ENCODE results near the gene DMAC2. TPM values are rescaled to one million over a fixed set of nuclear protein-coding genes. Genes with fewer than 3 reads are reported as not detected.
A peak's percentile ranks its signal among the peaks of the same experiment; 100 is the strongest.

The DMAC2 gene
- total and polyA plus RNA-seq, 4 donors: 25.5 to 51.7 (median 48.8) TPM

- peaks cover 0 to 3% (median 0%) of the 10 kb centered on the region in 4 donors for H3K9me3 ChIP-seq (ENCODE audit: control insufficient read depth in 4 of 4, insufficient read depth in 3 of 4, low read length in 3 of 4)
- WGBS, 2 donors: 93 to 95% methylated on average over 18 of the region's 18 CpGs
These were observed 6.5 kb downstream of the DMAC2 start for GRCh38 chr19:41433171-41433570.

DNA sequence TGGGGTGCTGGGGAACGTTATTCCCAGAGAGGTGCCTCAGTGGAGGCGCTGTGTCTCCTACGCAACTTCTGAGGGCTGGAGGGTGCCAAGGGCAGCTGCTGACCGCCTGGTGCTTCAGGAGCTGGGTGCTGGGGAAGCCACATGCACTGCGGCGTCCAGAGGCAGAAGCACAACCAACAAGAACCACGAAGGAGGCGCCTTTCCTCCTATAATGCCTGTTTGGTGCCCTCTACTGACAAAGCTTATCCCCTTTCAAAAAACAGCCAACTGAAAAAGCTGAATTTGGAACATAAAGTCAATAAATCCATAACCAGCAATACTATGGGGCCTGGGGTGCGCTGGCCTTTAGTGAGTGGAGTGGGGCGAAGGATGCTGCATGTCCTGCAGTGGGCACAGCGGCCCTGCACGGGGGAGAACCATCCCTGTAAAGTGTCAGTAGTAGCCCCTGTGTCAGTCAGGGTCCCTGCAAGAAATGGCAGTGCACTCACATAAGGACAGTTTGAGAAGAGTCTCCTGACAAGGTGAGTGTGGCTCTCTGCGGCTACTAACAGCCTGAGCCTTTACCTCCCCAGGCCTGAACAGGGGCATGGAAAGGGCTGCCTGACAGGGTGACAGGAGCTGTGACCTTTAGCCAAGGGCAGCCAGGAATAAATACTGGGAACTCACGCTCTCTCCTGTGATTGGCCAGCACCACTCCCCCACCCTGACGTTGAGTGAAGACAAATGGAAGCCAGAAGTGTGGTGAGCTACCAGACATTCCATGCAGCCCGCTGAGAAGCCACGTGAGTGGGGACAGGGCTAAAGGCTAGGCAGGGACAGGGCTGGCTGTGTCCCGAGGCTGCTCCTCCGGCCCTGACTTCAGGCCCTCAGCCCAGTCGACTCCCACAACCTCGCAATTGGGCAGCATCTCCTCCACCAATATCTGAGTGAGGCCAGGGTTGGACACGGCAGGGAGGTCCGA lies 8.0 kb downstream of the DMAC2 start:
- Histone ChIP-seq H3K4me3 (no peak overlapping the region), H3K27me3 (ENCODE audit: control insufficient read depth in 3 of 3, insufficient read depth in 3 of 3, low read length in 2 of 3) (no peaks in the 10 kb centered on the region), H3K9me3 (ENCODE audit: control insufficient read depth in 4 of 4, insufficient read depth in 3 of 4, low read length in 3 of 4) (peaks cover 0 to 3% (median 0%) of the 10 kb centered on the region in 4 donors), H3K9ac (ENCODE audit: insufficient read depth in 1 of 2, low read length in 2 of 2) (no peak overlapping the region), H3K4me1 (ENCODE audit: control insufficient read depth in 5 of 5, insufficient read depth in 5 of 5, low read length in 5 of 5) (peaks cover 0 to 16% (median 12%) of the 10 kb centered on the region in 5 donors), H3K36me3 (ENCODE audit: control insufficient read depth in 4 of 4, insufficient read depth in 4 of 4, low read length in 4 of 4) (peaks cover 0 to 26% (median 18%) of the 10 kb centered on the region in 4 donors), H3K27ac (ENCODE audit: low read depth in 1 of 2, low read length in 1 of 2) (peak overlapping the region in 1 of 2 donors; percentile 89)
- TF ChIP-seq, protein P1, sequence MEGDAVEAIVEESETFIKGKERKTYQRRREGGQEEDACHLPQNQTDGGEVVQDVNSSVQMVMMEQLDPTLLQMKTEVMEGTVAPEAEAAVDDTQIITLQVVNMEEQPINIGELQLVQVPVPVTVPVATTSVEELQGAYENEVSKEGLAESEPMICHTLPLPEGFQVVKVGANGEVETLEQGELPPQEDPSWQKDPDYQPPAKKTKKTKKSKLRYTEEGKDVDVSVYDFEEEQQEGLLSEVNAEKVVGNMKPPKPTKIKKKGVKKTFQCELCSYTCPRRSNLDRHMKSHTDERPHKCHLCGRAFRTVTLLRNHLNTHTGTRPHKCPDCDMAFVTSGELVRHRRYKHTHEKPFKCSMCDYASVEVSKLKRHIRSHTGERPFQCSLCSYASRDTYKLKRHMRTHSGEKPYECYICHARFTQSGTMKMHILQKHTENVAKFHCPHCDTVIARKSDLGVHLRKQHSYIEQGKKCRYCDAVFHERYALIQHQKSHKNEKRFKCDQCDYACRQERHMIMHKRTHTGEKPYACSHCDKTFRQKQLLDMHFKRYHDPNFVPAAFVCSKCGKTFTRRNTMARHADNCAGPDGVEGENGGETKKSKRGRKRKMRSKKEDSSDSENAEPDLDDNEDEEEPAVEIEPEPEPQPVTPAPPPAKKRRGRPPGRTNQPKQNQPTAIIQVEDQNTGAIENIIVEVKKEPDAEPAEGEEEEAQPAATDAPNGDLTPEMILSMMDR (IDR thresholded peaks at IDR 0.05; ENCODE audit: control extremely low read depth, extremely low read depth): no peak
- no peak for ATAC-seq (ENCODE audit: insufficient read depth, low FRiP score)
- peak in 1 of 3 donors; percentile 30 for DNase-seq
- 68 to 72% methylated on average over 23 of the region's 23 CpGs for WGBS, 2 donors

More at GRCh38 chr19:41433171-41433570, 6.5 kb downstream of the DMAC2 start:
- H3K27ac ChIP-seq (ENCODE audit: low read depth in 1 of 2, low read length in 1 of 2): peak overlapping the region in 1 of 2 donors; percentile 73
- no peak for DNase-seq
- peaks cover 0 to 30% (median 21%) of the 10 kb centered on the region in 4 donors for H3K36me3 ChIP-seq (ENCODE audit: control insufficient read depth in 4 of 4, insufficient read depth in 4 of 4, low read length in 4 of 4)
- H3K4me1 ChIP-seq (ENCODE audit: control insufficient read depth in 5 of 5, insufficient read depth in 5 of 5, low read length in 5 of 5): peaks cover 0 to 5% (median 5%) of the 10 kb centered on the region in 5 donors
- no peak for ATAC-seq (ENCODE audit: insufficient read depth, low FRiP score)
- no peak overlapping the region for H3K9ac ChIP-seq (ENCODE audit: insufficient read depth in 1 of 2, low read length in 2 of 2)
- TF ChIP-seq, protein P1 (IDR thresholded peaks at IDR 0.05; ENCODE audit: control extremely low read depth, extremely low read depth): no peak
- no peaks in the 10 kb centered on the region for H3K27me3 ChIP-seq (ENCODE audit: control insufficient read depth in 3 of 3, insufficient read depth in 3 of 3, low read length in 2 of 3)
- no peak overlapping the region for H3K4me3 ChIP-seq

DNA sequence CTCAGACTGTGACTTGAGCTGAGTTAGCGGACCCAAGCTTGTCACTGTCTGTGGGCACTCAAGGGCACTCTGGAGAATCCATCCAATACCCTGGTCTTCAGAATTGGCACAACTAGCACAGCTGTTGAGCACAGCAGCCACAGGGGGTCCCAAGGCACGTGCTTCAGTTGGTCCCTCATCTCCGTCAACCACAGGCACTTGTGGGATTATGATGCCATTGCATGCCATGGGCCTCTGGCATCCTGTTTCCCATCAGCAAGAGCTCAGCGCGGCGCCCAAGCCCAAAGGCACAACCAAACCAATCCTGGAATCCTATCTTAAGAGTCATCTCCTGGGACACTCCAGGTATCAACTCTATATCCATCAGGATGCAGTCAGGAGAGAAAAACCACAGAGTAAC lies 8.8 kb downstream of the DMAC2 start:
- Histone ChIP-seq H3K27ac (ENCODE audit: low read depth in 1 of 2, low read length in 1 of 2) (peak overlapping the region in 1 of 2 donors; percentile 89), H3K9ac (ENCODE audit: insufficient read depth in 1 of 2, low read length in 2 of 2) (no peak overlapping the region)
- 70 to 88% methylated on average over 6 of the region's 6 CpGs for WGBS, 2 donors

More for the DNA sequence above, 8.8 kb downstream of the DMAC2 start:
- ATAC-seq (ENCODE audit: insufficient read depth, low FRiP score) (no peak), DNase-seq (no peak)
- TF ChIP-seq, protein P1 (IDR thresholded peaks at IDR 0.05; ENCODE audit: control extremely low read depth, extremely low read depth): no peak
- peaks cover 0 to 3% (median 0%) of the 10 kb centered on the region in 4 donors for H3K9me3 ChIP-seq (ENCODE audit: control insufficient read depth in 4 of 4, insufficient read depth in 3 of 4, low read length in 3 of 4)
- no peak overlapping the region for H3K4me3 ChIP-seq
- no peaks in the 10 kb centered on the region for H3K27me3 ChIP-seq (ENCODE audit: control insufficient read depth in 3 of 3, insufficient read depth in 3 of 3, low read length in 2 of 3)
- H3K4me1 ChIP-seq (ENCODE audit: control insufficient read depth in 5 of 5, insufficient read depth in 5 of 5, low read length in 5 of 5): peaks cover 0 to 20% (median 13%) of the 10 kb centered on the region in 5 donors
- peaks cover 0 to 21% (median 13%) of the 10 kb centered on the region in 4 donors for H3K36me3 ChIP-seq (ENCODE audit: control insufficient read depth in 4 of 4, insufficient read depth in 4 of 4, low read length in 4 of 4)

Measured in lung (tissue), 12 donors.